AG08395 (cell line): ENCODE data around the gene LRRN4CL.
"Not testable (repeated sequence)": the region's sequence is repeated elsewhere in the genome, so short reads cannot be mapped to it uniquely, and the experiment has no call there.

Experiments
- DNase-seq: peaks from one replicate; pipeline ENCODE4 v3.0.0; 2012; ENCODE audit warnings: mixed read lengths, low spot score

Gene LRRN4CL

GRCh38 chr11:62689421-62690183 is at the start of gene LRRN4CL:
LRRN4CL (minus strand) TSS chr11:62689530; CDS start chr11:62688508, 1,022 bp downstream.
- peak; percentile 98 for DNase-seq

- no peak for DNase-seq
These were observed 47.9 kb upstream of the LRRN4CL start for GRCh38 chr11:62737196-62737595.

GRCh38 chr11:62732830-62733229 is 43.5 kb upstream of the LRRN4CL start:
- DNase-seq, result no peak

GRCh38 chr11:62730076-62730475 is 40.7 kb upstream of the LRRN4CL start:
- not testable (repeated sequence) for DNase-seq

- peak; percentile 83 for DNase-seq
These were observed 39.0 kb upstream of the LRRN4CL start, which contains the start of gene TTC9C for GRCh38 chr11:62728171-62728988. TTC9C (plus strand) TSS chr11:62728486; CDS start chr11:62728849, 363 bp downstream.

GRCh38 chr11:62727872-62728170 is 38.5 kb upstream of the LRRN4CL start:
- DNase-seq, result peak; percentile 92

DNA sequence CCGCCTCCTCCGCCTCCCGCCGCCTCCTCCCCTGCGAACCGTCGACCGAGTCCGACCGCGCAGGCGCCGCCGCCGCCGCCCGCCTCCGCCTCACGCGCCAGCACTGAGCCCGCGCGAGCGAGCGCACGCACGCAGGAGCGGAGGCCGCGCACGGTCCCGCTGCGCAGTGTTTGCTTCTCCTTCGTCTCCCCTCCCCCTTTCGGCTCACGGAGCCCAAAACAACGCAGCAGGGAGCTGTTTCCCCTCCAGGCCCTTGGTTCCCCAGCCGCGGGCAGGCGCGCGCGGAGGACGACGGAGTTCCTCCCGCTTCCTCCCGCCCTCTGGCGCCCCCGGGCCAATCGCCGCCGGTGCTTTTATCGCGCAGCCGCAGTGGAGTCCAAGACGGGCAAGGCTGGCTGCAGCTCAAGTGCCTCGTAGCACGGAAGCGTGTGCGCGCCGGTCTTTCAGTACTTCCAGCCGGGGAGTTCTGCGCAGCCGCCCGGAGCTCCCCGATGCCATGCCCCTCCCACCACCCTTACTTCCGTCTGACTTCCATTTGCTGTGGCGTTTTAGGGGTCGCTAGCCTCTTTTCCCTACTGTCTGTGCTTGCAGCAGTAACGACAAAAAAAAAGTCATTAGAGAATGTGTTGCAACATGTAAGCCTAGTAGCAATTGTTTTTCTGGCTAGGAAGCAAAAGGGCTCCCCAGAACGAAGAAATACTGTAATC is 38.0 kb upstream of the LRRN4CL start, which contains the start of gene HNRNPUL2:
HNRNPUL2 (minus strand) TSS at position 293 of the 707 bp plus-strand sequence. CDS start 301 bp downstream, outside the sequence.
- DNase-seq, result peak; percentile 99

DNA sequence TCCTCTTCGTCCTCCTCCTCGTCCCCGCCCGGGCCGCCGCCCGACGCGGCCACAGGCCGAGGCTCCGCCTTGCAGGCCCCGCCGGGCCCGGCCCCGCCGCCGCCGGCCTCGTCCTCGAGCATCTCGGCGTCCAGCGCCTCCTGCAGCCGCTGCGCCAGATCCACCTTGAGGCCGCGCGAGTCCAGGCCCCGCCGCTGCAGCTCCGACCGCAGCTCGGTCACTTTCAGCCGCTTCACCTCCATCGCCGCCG is 37.5 kb upstream of the LRRN4CL start:
- no peak for DNase-seq

DNA sequence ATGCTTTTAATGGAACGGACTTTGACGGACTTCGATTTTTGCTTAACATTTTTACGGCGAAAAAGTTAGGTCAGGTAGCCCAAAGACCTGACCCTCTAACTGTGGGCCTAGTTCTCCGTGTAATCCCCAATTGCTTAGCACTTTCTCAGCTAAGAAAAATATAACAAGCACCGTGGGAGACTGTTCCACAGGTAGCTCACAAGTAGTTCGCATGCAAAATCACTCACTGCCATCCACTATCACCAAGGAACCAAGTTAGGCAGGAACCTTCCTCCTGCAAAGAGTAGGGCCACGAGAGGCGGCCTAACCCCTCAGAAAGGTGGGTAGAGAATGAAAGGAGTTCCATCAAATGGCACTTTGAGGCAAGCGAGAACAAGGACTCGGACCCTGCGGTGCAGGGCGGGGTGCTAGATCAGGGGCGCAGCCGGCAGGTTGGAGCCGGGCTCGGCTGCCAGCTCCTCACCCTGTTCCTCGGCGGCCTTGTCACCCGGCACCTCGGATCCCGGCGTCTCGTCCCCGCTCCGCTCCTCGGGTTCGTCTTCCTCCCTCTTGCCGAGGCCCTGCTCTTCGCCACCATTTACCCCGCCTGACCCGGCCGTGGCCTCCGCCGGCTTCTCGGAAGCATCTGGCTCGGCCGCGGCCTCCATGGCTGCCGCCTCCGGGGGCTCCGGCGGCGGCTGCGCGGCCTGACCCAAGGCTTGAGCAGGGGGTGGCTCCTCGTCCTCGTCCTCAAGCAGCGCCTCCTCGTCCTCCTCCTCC is 37.0 kb upstream of the LRRN4CL start:
- DNase-seq, result no peak

DNA sequence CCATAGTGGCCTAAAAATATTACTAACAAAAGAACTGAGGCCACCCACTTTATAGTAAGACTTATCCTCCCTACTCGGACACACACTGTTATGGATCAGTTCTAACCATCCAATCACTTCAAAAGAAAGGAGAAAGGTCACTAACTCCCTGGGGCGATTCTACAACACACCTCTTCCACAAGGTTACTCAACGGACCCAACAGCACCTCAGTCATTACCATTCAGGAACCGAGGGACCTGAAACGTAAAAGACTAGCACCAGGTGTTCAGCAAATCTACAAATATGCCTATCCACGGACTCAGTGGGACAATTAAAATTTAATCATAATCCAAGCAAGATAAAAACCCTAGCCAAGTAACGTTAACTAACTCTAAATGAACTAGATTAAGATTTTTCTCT is 36.3 kb upstream of the LRRN4CL start:
- no peak for DNase-seq

GRCh38 chr11:62724171-62724570 is 34.8 kb upstream of the LRRN4CL start:
- no peak for DNase-seq

DNA sequence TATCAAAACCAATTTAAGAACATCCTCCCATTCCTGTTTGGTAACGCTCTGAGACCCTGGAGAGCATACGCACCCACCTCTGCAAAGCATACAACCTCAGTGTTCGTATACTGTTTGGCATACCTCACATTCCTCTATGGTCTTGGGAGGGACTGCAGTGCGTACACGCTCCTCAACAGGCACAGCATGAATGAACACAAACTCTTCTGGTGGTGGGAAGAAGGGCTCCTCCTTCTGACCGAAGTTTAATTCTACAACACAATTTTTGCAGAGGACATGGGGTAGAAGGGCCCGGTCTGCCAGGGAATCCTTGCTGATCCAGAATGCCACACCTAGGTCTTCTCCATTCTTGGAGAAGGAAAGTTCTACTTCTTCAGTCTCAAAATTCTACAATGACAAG is 32.7 kb upstream of the LRRN4CL start:
- DNase-seq, result no peak

DNA sequence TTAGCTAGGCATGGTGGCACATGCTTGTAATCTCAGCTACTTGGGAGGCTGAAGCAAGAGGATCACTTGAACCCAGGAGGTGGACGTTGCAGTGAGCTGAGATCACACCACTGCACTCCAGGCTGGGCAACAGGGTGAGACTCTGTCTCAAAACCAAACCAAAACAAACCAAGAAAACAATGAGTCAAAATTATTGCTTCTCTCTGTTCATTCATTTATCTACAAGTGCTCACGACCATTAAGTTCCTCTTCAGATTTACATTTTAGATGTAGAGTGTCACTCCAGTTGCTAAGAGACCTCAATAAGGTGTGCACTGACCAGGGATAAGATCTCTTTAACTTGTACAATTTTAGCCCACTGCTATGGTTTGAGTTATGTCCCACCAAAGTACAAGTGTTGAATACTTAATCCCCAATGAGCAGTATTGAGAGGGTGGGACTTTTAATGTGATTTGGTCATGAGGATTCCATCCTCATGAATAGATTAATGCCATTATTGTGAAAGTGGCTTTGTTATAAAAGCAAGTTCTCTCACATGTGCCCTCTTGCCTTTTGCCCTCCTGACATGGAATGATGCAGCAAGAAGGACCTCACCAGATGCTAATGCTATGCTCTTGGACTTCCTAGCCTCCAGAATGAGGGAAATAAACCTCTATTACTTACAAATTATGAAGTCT is 30.1 kb upstream of the LRRN4CL start:
- no peak for DNase-seq

DNA sequence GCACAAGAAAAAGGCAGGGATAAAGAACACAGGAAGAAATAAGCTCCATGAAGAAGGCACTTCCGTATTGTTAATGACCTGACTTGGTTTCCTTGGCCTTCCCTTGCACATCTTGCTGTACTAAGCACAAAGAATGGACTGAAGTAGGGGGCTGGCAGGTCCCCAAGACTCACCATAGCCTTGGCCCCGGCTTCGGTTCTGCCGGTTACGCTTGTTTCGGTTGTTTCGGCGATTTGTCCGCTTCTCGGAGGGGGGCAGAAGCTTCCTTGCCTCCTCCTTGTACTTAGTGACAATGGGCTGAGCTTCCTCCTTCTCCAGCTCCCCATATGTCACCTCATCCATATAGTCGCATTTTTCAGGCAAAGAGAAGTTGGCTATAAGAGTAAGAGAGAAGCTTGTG is 27.5 kb upstream of the LRRN4CL start:
- DNase-seq, result no peak

GRCh38 chr11:62716206-62716605 is 26.9 kb upstream of the LRRN4CL start:
- DNase-seq, result no peak

DNA sequence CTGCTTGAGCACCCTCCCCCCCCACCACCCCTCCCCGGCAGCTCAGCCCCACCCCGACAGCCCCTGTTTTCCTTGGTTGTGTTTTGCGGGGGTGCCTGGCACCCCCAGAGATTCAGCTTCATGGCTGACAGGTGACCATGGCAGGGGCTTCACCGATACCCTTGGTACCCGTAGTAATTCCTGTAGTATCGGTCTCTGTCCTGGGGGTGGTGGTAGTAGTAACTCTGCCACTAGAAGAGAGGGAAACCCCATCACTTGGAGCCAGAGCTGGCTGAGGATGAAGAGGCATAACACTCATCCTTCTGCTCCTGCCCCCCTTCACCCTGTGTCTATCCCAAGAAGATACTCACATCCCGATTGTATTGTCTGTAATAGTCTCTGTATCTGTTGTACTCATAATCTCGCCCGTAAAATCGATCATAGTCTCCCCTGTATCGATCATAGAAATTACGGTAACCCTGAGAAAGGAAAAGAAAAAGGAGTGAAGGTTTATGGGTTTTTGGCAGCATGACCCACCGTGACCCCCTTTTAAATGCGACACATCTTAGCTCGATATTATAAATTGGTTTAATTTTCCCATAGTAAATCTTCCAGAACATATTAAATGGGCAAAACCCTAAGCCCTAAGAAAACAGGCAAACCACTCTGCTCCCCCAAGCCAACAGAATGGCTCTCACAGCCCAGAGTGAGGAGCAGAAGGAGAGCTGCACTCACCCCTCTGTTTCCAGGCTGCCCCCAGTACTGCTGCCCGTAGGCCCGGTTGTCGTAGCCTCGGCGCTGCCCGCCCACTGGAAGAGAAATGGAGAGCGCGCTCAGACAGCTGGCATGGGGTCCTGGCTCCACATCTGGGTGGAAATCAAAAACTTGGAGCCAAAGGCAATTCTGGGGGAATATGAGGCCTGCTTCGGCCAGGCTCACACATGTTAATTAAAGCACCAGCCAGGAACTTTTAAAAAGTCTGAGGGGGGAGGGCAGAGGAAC is 26.1 kb upstream of the LRRN4CL start:
- DNase-seq, result no peak

- DNase-seq, result no peak
These were observed 24.0 kb upstream of the LRRN4CL start for GRCh38 chr11:62713343-62713742.

DNA sequence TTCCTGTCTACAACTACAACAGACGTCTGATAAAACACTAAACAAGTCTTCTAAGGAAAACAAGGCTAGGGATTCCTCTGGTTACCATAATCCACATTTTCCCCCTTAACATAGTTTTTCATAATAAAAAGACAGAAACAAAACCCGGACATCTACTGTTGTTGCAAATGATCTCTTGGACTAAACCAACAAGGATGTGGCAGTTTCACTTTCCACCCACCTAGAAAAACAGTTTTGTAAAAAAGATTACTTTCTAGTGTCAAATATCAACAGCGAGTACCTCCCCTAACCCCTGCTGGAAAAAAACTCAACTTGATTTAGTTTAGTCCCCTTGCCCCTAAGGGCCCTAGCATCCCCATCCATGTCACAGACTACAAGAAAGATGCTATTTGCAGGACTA is 23.5 kb upstream of the LRRN4CL start:
- no peak for DNase-seq

DNA sequence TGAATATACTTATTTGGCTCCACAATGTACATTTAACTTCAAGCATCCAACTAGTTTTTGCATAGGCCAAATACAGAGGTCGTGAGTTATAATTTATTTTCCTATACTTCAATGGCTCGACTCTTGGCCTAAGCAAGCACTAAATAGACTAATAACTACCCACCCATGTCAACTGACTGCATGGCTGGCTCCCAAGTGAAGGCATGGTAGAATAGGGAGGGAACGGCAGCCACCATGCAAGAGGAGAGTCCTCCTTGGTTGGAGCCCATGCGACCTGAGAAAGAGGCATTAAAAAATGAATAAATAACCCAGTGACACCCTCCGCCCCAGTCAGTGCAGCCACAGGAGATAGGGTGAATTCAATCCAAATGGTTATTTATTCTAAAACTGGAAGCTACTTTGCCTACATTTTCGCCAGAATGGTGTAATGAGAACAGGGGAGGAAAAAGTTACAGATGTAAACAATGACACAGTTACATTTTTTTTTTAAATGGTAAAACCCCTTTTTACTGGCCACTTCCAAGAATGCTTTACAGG is 23.0 kb upstream of the LRRN4CL start:
- DNase-seq, result no peak

- DNase-seq, result peak; percentile 33
These were observed 20.6 kb upstream of the LRRN4CL start for GRCh38 chr11:62710001-62710345.
